Duodenal mucosa (tissue), 2 donors: ENCODE measurements around the gene TTC28.

ENCODE experiments used
- H3K27ac ChIP-seq: one replicate; pipeline ENCODE4 v1.7.0; 2013; ENCODE audit warnings: low read depth, low read length
- H3K27me3 ChIP-seq, 2 donors: one replicate each; pipeline ENCODE4 v1.7.0; 2013; ENCODE audit warnings: low read length in 2 of 2, control low read depth in 1 of 2; ENCODE audit not compliant: insufficient read depth in 2 of 2, control insufficient read depth in 1 of 2
- H3K36me3 ChIP-seq, 2 donors: one replicate each; pipeline ENCODE4 v1.7.0; 2013; ENCODE audit warnings: low read length in 2 of 2, control low read depth in 1 of 2; ENCODE audit not compliant: insufficient read depth in 2 of 2, control insufficient read depth in 1 of 2
- H3K4me1 ChIP-seq, 2 donors: one replicate each; pipeline ENCODE4 v1.7.0; 2013; ENCODE audit warnings: low read length in 2 of 2, control low read depth in 1 of 2; ENCODE audit not compliant: insufficient read depth in 2 of 2, control insufficient read depth in 1 of 2
- H3K4me3 ChIP-seq, 2 donors: one replicate each; pipeline ENCODE4 v1.7.0; 2013; ENCODE audit warnings: low read length in 2 of 2, low read depth in 1 of 2
- H3K9ac ChIP-seq, 2 donors: one replicate each; pipeline ENCODE4 v1.7.0; 2013; ENCODE audit warnings: low read length in 2 of 2, low read depth in 1 of 2
- H3K9me3 ChIP-seq, 2 donors: one replicate each; pipeline ENCODE4 v1.7.0; 2013; ENCODE audit warnings: low read length in 2 of 2, control low read depth in 1 of 2; ENCODE audit not compliant: control insufficient read depth in 1 of 2

TTC28 gene

GRCh38 chr22:28357193-28357592 lies 322.4 kb downstream of the TTC28 start:
- Histone ChIP-seq H3K27me3 (no peaks in the 10 kb centered on the region), H3K9me3 (peaks cover 0 to 2% of the 10 kb centered on the region in 2 donors), H3K4me1 (peaks cover 0 to 5% of the 10 kb centered on the region in 2 donors), H3K4me3 (no peak overlapping the region), H3K36me3 (no peaks in the 10 kb centered on the region), H3K9ac (no peak overlapping the region), H3K27ac (no peak overlapping the region)

GRCh38 chr22:28351476-28351875 lies 328.2 kb downstream of the TTC28 start:
- H3K4me3 ChIP-seq, result no peak overlapping the region
- no peaks in the 10 kb centered on the region for H3K4me1 ChIP-seq
- no peaks in the 10 kb centered on the region for H3K36me3 ChIP-seq
- no peak overlapping the region for H3K27ac ChIP-seq
- no peaks in the 10 kb centered on the region for H3K9me3 ChIP-seq
- no peaks in the 10 kb centered on the region for H3K27me3 ChIP-seq
- H3K9ac ChIP-seq, result no peak overlapping the region

GRCh38 chr22:28348613-28349609 lies 330.7 kb downstream of the TTC28 start:
- Histone ChIP-seq H3K4me3 (no peak overlapping the region), H3K27ac (no peak overlapping the region), H3K27me3 (no peaks in the 10 kb centered on the region), H3K36me3 (no peaks in the 10 kb centered on the region), H3K4me1 (no peaks in the 10 kb centered on the region), H3K9me3 (no peaks in the 10 kb centered on the region), H3K9ac (no peak overlapping the region)

- no peaks in the 10 kb centered on the region for H3K9me3 ChIP-seq
- no peak overlapping the region for H3K4me3 ChIP-seq
- H3K36me3 ChIP-seq, result no peaks in the 10 kb centered on the region
- no peak overlapping the region for H3K9ac ChIP-seq
- no peak overlapping the region for H3K27ac ChIP-seq
- H3K27me3 ChIP-seq, result no peaks in the 10 kb centered on the region
- H3K4me1 ChIP-seq, result no peaks in the 10 kb centered on the region
Observed at GRCh38 chr22:28346308-28346707, 333.3 kb downstream of the TTC28 start.

GRCh38 chr22:28344918-28345703 lies 334.5 kb downstream of the TTC28 start:
- Histone ChIP-seq H3K9me3 (no peaks in the 10 kb centered on the region), H3K27me3 (no peaks in the 10 kb centered on the region), H3K27ac (no peak overlapping the region), H3K36me3 (no peaks in the 10 kb centered on the region), H3K9ac (no peak overlapping the region), H3K4me1 (no peaks in the 10 kb centered on the region), H3K4me3 (no peak overlapping the region)

GRCh38 chr22:28341001-28341400 lies 338.6 kb downstream of the TTC28 start:
- no peaks in the 10 kb centered on the region for H3K9me3 ChIP-seq
- no peak overlapping the region for H3K27ac ChIP-seq
- H3K27me3 ChIP-seq, result no peaks in the 10 kb centered on the region
- H3K4me1 ChIP-seq, result no peaks in the 10 kb centered on the region
- no peak overlapping the region for H3K4me3 ChIP-seq
- no peak overlapping the region for H3K9ac ChIP-seq
- H3K36me3 ChIP-seq, result no peaks in the 10 kb centered on the region

- H3K4me3 ChIP-seq, result no peak overlapping the region
- no peaks in the 10 kb centered on the region for H3K9me3 ChIP-seq
- no peak overlapping the region for H3K27ac ChIP-seq
- no peaks in the 10 kb centered on the region for H3K36me3 ChIP-seq
- H3K4me1 ChIP-seq, result no peaks in the 10 kb centered on the region
- H3K27me3 ChIP-seq, result no peaks in the 10 kb centered on the region
- H3K9ac ChIP-seq, result no peak overlapping the region
Observed at GRCh38 chr22:28333088-28333487, 346.6 kb downstream of the TTC28 start.

GRCh38 chr22:28332410-28332809 lies 347.2 kb downstream of the TTC28 start:
- H3K27me3 ChIP-seq, result no peaks in the 10 kb centered on the region
- H3K9me3 ChIP-seq, result no peaks in the 10 kb centered on the region
- H3K9ac ChIP-seq, result no peak overlapping the region
- H3K36me3 ChIP-seq, result no peaks in the 10 kb centered on the region
- no peak overlapping the region for H3K4me3 ChIP-seq
- peaks cover 0 to 4% of the 10 kb centered on the region in 2 donors for H3K4me1 ChIP-seq
- no peak overlapping the region for H3K27ac ChIP-seq

- H3K4me3 ChIP-seq, result no peak overlapping the region
- peaks cover 0 to 4% of the 10 kb centered on the region in 2 donors for H3K4me1 ChIP-seq
- H3K27me3 ChIP-seq, result no peaks in the 10 kb centered on the region
- H3K9ac ChIP-seq, result no peak overlapping the region
- no peaks in the 10 kb centered on the region for H3K9me3 ChIP-seq
- no peaks in the 10 kb centered on the region for H3K36me3 ChIP-seq
- no peak overlapping the region for H3K27ac ChIP-seq
Observed at GRCh38 chr22:28331695-28332094, 347.9 kb downstream of the TTC28 start.
